K562 (cell line): ENCODE data around the gene SLC5A3. TPM values are rescaled to one million over a fixed set of nuclear protein-coding genes. Genes with fewer than 3 reads are reported as not detected.

Source experiments
- CUX1 ChIP-seq: fragments of 200-800 bp; sonication (Bioruptor generic); IDR thresholded peaks from 2 replicates; pipeline ENCODE4 v1.6.1; 2016; ENCODE audit warnings: missing genetic modification characterization, missing compliant biosample characterization
- GATA2 ChIP-seq: sonication (generic); formaldehyde crosslinking; IDR thresholded peaks from 2 replicates; pipeline ENCODE4 v1.4.0; 2020; ENCODE audit warnings: mild to moderate bottlenecking, missing genetic modification reagents
- HDAC8 ChIP-seq: fragments of 450-650 bp; IDR thresholded peaks from 2 replicates; pipeline ENCODE4 v1.6.1; 2016; ENCODE audit warnings: mild to moderate bottlenecking, missing genetic modification characterization, moderate library complexity, missing compliant biosample characterization
- ILF3 ChIP-seq: fragments of 450-650 bp; IDR thresholded peaks from 2 replicates; pipeline ENCODE4 v1.6.1; 2018; ENCODE audit warnings: antibody characterized with exemption, mild to moderate bottlenecking, moderate library complexity, borderline replicate concordance
- JUND ChIP-seq, 2 experiments: IDR thresholded peaks; 2 replicates in 1 of 2; 3 replicates in 1 of 2; pipeline ENCODE4 v1.6.1; 2011; ENCODE audit warnings: borderline replicate concordance in 2 of 2, low read depth in 2 of 2, low read length in 2 of 2, improper control_type of control experiment in 1 of 2, missing biosample characterization in 1 of 2, missing genetic modification characterization in 1 of 2, missing genetic modification reagents in 1 of 2
- MLLT1 ChIP-seq, 2 experiments: fragments of 450-650 bp; IDR thresholded peaks; 2 replicates each; pipeline ENCODE4 v1.6.1; 2016
- PML ChIP-seq: IDR thresholded peaks from 2 replicates; pipeline ENCODE4 v1.6.1; 2012; ENCODE audit warnings: low read length, inconsistent platforms
- YY1 ChIP-seq, 3 experiments: IDR thresholded peaks; 2 replicates each; pipeline ENCODE4 v1.6.1; 2011; ENCODE audit warnings: low read length in 2 of 3, mild to moderate bottlenecking in 2 of 3, moderate library complexity in 2 of 3, borderline replicate concordance in 1 of 3, control low read depth in 1 of 3, low read depth in 1 of 3; ENCODE audit not compliant: insufficient read depth in 3 of 3, insufficient replicate concordance in 2 of 3, control insufficient read depth in 1 of 3, insufficient read length in 1 of 3; ENCODE audit errors: extremely low read depth in 1 of 3
- ZBTB7A ChIP-seq: IDR thresholded peaks from 2 replicates; pipeline ENCODE4 v1.6.1; 2011; ENCODE audit warnings: low read depth, mild to moderate bottlenecking, low read length, moderate library complexity, borderline replicate concordance; ENCODE audit not compliant: control insufficient read depth
- ZFX ChIP-seq: sonication (generic); formaldehyde crosslinking; IDR thresholded peaks from 2 replicates; pipeline ENCODE4 v1.8.0; 2022; ENCODE audit warnings: mild to moderate bottlenecking, missing genetic modification reagents, moderate library complexity
- ZNF124 ChIP-seq: sonication (generic); formaldehyde crosslinking; IDR thresholded peaks from 2 replicates; pipeline ENCODE4 v1.8.1; 2022; ENCODE audit warnings: missing genetic modification reagents
- ZNF197 ChIP-seq: fragments of 200-800 bp; sonication (Bioruptor generic); IDR thresholded peaks from 2 replicates; pipeline ENCODE4 v1.6.1; 2016; ENCODE audit warnings: low read depth, missing genetic modification characterization, missing compliant biosample characterization
- ZNF253 ChIP-seq: fragments of 250-450 bp; sonication (Bioruptor Pico); conservative IDR thresholded peaks from 2 replicates; pipeline ENCODE4 v1.6.1; 2021; ENCODE audit warnings: mild to moderate bottlenecking
- ZNF655 ChIP-seq: fragments of 250-450 bp; sonication (Bioruptor Pico); IDR thresholded peaks from 2 replicates; pipeline ENCODE4 v1.5.0; 2021
- polyA plus RNA-seq, 8 experiments: library from polyadenylated mRNA; depleted of rRNA in 4 of 8; stranded (reverse) in 5 of 8; unstranded in 3 of 8; fragments of >200 nt; fragmentation: Nextera tagmentation in 2 of 8; fragmentation: Illumina TruSeq in 1 of 8; extraction: Ambion mirVana in 2 of 8; extraction: Trizol in 1 of 8; gene quantifications; 2 replicates each; pipeline versions ENCODE4 v1.2.1 to v1.2.3, GENCODE V29; 2011 to 2014; ENCODE audit warnings: inconsistent platforms in 1 of 8, missing spikeins in 1 of 8
- total RNA-seq, 7 experiments: library from RNA; depleted of rRNA in 6 of 7; stranded (reverse); fragments of >200 nt in 6 of 7; fragmentation: Illumina TruSeq in 2 of 7; extraction: Trizol in 2 of 7; gene quantifications; 2 replicates each; pipeline versions ENCODE4 v1.2.1 to v1.2.3, GENCODE V29; 2011 to 2021; ENCODE audit warnings: low replicate concordance in 1 of 7
- TF ChIP-seq, protein P1 (sequence below): fragments of 250-450 bp; sonication (Bioruptor Pico); IDR thresholded peaks from 2 replicates; pipeline ENCODE4 v1.5.0; 2022; ENCODE audit warnings: mild to moderate bottlenecking

SLC5A3 gene
- total and polyA plus RNA-seq, 9 of the 15 experiments (the other 6 are each of a cell fraction or from before 2014, with no cell fraction given): 2.9 to 20.6 (median 9.0) TPM

DNA sequence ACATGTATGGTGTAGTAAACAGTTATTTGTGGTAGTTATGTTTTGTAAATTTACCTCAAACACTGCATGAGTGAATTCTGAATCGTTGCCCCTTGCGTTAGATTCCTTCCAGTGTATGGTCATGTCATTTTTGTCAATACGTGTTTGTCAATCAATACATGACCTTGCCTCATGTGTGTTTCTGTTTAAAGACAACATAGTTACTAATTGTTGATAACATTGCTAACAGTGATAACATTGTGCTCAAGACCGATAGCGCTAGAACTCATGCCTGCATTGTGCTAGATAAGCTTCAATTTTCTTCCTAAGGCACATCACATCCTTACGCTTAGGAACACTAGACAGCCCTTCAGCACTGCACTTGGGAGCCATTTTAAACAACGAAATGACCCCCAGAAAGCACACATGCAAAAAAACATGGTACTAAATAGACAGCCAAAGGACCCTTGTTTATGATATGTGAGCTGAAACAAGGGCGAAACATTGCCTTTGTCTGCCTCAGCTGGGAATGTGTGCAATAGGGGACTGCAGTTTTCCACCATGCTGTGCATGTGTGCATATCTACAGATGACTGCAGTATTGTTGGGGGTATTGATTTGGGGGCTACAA lies 37.3 kb downstream of the SLC5A3 start (continued):
- TF ChIP-seq CUX1 (CRISPR knock-in tag): peak; percentile 95
- no peak for TF ChIP-seq ZNF124 (CRISPR knock-in tag)
- no peak for TF ChIP-seq ZFX (CRISPR knock-in tag)
- TF ChIP-seq MLLT1 (IDR thresholded peaks at IDR 0.05): no peak
- TF ChIP-seq PML: peak; percentile 98
- no peak for TF ChIP-seq ZNF253 (CRISPR knock-in tag)
- TF ChIP-seq ILF3: peak; percentile 44; the same call in 1 of the 2 replicates
- peak; percentile 86; the same call in 1 of the 2 replicates for TF ChIP-seq ZNF197 (CRISPR knock-in tag)
- peak in 2 of 3 experiments; percentile 47 to 91 for TF ChIP-seq YY1 (IDR thresholded peaks at IDR 0.05; ENCODE audit: borderline replicate concordance in 1 of 3, control insufficient read depth in 1 of 3, extremely low read depth in 1 of 3, insufficient read depth in 3 of 3, insufficient read length in 1 of 3, insufficient replicate concordance in 2 of 3, low read depth in 1 of 3, low read length in 2 of 3)
- TF ChIP-seq HDAC8 (tag): no peak
- peak; percentile 94 for TF ChIP-seq GATA2
- TF ChIP-seq ZBTB7A: no peak
- no peak for TF ChIP-seq ZNF655
- peak; percentile 76; the same call in 1 of the 2 replicates for TF ChIP-seq JUND (IDR thresholded peaks at IDR 0.05; ENCODE audit: borderline replicate concordance, low read depth, low read length)
- TF ChIP-seq JUND (tag; IDR thresholded peaks at IDR 0.05; ENCODE audit: borderline replicate concordance, low read depth, low read length): peak; percentile 78; the same call in 2 of the 3 replicates
- TF ChIP-seq, protein P1, sequence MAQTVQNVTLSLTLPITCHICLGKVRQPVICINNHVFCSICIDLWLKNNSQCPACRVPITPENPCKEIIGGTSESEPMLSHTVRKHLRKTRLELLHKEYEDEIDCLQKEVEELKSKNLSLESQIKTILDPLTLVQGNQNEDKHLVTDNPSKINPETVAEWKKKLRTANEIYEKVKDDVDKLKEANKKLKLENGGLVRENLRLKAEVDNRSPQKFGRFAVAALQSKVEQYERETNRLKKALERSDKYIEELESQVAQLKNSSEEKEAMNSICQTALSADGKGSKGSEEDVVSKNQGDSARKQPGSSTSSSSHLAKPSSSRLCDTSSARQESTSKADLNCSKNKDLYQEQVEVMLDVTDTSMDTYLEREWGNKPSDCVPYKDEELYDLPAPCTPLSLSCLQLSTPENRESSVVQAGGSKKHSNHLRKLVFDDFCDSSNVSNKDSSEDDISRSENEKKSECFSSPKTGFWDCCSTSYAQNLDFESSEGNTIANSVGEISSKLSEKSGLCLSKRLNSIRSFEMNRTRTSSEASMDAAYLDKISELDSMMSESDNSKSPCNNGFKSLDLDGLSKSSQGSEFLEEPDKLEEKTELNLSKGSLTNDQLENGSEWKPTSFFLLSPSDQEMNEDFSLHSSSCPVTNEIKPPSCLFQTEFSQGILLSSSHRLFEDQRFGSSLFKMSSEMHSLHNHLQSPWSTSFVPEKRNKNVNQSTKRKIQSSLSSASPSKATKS (CRISPR knock-in tag): no peak
